SK-N-SH (cell line): Measurements from ENCODE around the gene CD163L1. TPM values are rescaled to one million over a fixed set of nuclear protein-coding genes. Genes with fewer than 3 reads are reported as not detected.

Source experiments
- CTCF ChIA-PET: fragments of 300-600, 350-600 bp; formaldehyde crosslinking; extraction: SDS; loops from one replicate; lab custom pipeline; 2021; lab: Yijun Ruan, JAX
- POLR2A ChIA-PET: fragments of 350-600 bp; sonication (Branson Sonifier 250); formaldehyde crosslinking; extraction: SDS; loops from one replicate; lab custom pipeline; 2020; ENCODE audit warnings: antibody characterized with exemption, inconsistent platforms; lab: Yijun Ruan, JAX
- DNase-seq: peaks from one replicate; pipeline ENCODE4 v3.0.0; 2012
- H2AFZ ChIP-seq: fragments of 200-600 bp; sonication (generic); 2 replicates; pipeline ENCODE4 v1.8.1; 2016; ENCODE audit warnings: antibody characterized with exemption, mild to moderate bottlenecking, low read depth
- H3F3A ChIP-seq: fragments of 200-600 bp; sonication (generic); replicated peaks from 2 replicates; pipeline ENCODE3; 2016; ENCODE audit warnings: antibody characterized with exemption, mild to moderate bottlenecking; ENCODE audit not compliant: insufficient read depth
- H3K27ac ChIP-seq, 2 experiments: fragments of 200-500 bp in 1 of 2; fragments of 200-600 bp in 1 of 2; sonication (Bioruptor generic) in 1 of 2; sonication (generic), shearing (Covaris generic) in 1 of 2; 2 replicates each; pipeline versions ENCODE4 v1.5.1 to v1.6.1; 2014 to 2016; ENCODE audit warnings: low read depth in 2 of 2, inconsistent platforms in 1 of 2, low read length in 1 of 2, mild to moderate bottlenecking in 1 of 2, mixed read lengths in 1 of 2
- H3K27me3 ChIP-seq: fragments of 200-600 bp; sonication (generic), shearing (Covaris generic); 2 replicates; pipeline ENCODE4 v1.6.1; 2016; ENCODE audit warnings: mixed run types; ENCODE audit not compliant: insufficient read depth
- H3K36me3 ChIP-seq, 2 experiments: fragments of 200-500 bp in 1 of 2; fragments of 200-600 bp in 1 of 2; sonication (Bioruptor generic) in 1 of 2; sonication (generic) in 1 of 2; replicated peaks in 1 of 2; 2 replicates each; pipeline versions ENCODE3 to v1.5.1; 2014 to 2016; ENCODE audit warnings: low read length in 1 of 2, mild to moderate bottlenecking in 1 of 2; ENCODE audit not compliant: insufficient read depth in 2 of 2, control insufficient read depth in 1 of 2
- H3K4me1 ChIP-seq, 2 experiments: fragments of 200-500 bp in 1 of 2; fragments of 200-600 bp in 1 of 2; sonication (Bioruptor generic) in 1 of 2; sonication (generic), shearing (Covaris generic) in 1 of 2; 2 replicates each; pipeline versions ENCODE4 v1.5.1 to v1.6.1; 2014 to 2016; ENCODE audit warnings: low read depth in 1 of 2, low read length in 1 of 2, mixed run types in 1 of 2; ENCODE audit not compliant: insufficient read depth in 2 of 2, control insufficient read depth in 1 of 2
- H3K4me2 ChIP-seq: fragments of 200-600 bp; sonication (generic), shearing (Covaris generic); 2 replicates; pipeline ENCODE4 v1.6.1; 2017; ENCODE audit warnings: mixed run types
- H3K4me3 ChIP-seq, 2 experiments: fragments of 200-500 bp in 1 of 2; fragments of 200-600 bp in 1 of 2; sonication (Bioruptor generic) in 1 of 2; sonication (generic), shearing (Covaris generic) in 1 of 2; 2 replicates each; pipeline versions ENCODE4 v1.5.1 to v1.8.1; 2014 to 2016; ENCODE audit warnings: low read depth in 2 of 2, inconsistent platforms in 1 of 2, low read length in 1 of 2, mild to moderate bottlenecking in 1 of 2, mixed read lengths in 1 of 2, moderate library complexity in 1 of 2
- H3K79me2 ChIP-seq: fragments of 200-600 bp; sonication (generic); 2 replicates; pipeline ENCODE4 v1.8.1; 2017; ENCODE audit warnings: mild to moderate bottlenecking; ENCODE audit not compliant: insufficient read depth
- H3K9ac ChIP-seq: fragments of 200-600 bp; sonication (generic); 2 replicates; pipeline ENCODE4 v1.6.1; 2017; ENCODE audit warnings: mixed run types
- H3K9me2 ChIP-seq: fragments of 200-600 bp; sonication (generic); 2 replicates; pipeline ENCODE4 v1.6.1; 2017; ENCODE audit warnings: mixed run types
- H3K9me3 ChIP-seq: fragments of 200-600 bp; sonication (generic); 2 replicates; pipeline ENCODE4 v1.6.1; 2017; ENCODE audit warnings: mixed run types, mild to moderate bottlenecking, moderate library complexity
- H4K20me1 ChIP-seq: fragments of 200-600 bp; sonication (generic); 2 replicates; pipeline ENCODE4 v1.6.1; 2017; ENCODE audit warnings: mild to moderate bottlenecking, mixed run types; ENCODE audit not compliant: insufficient read depth
- ELF1 ChIP-seq: IDR thresholded peaks from 2 replicates; pipeline ENCODE4 v1.4.0; 2012
- EZH2phosphoT487 ChIP-seq: fragments of 200-600 bp; sonication (generic); IDR thresholded peaks from 2 replicates; pipeline ENCODE4 v1.6.1; 2017; ENCODE audit warnings: low read depth, mixed run types, mild to moderate bottlenecking, antibody characterized with exemption, moderate library complexity, borderline replicate concordance
- FOSL2 ChIP-seq: IDR thresholded peaks from 2 replicates; pipeline ENCODE4 v1.4.0; 2012; ENCODE audit warnings: low read depth, mild to moderate bottlenecking, moderate library complexity, borderline replicate concordance
- FOXM1 ChIP-seq: IDR thresholded peaks from 2 replicates; pipeline ENCODE4 v1.4.0; 2012; ENCODE audit warnings: low read depth, mild to moderate bottlenecking
- GABPA ChIP-seq: IDR thresholded peaks from 2 replicates; pipeline ENCODE4 v1.4.0; 2012; ENCODE audit warnings: low read depth, mild to moderate bottlenecking
- GATA2 ChIP-seq: sonication (generic); formaldehyde crosslinking; IDR thresholded peaks from 2 replicates; pipeline ENCODE4 v1.5.0; 2020; ENCODE audit warnings: mild to moderate bottlenecking, missing genetic modification reagents
- JUND ChIP-seq: IDR thresholded peaks from 2 replicates; pipeline ENCODE4 v1.4.0; 2012
- MEF2A ChIP-seq: IDR thresholded peaks from 2 replicates; pipeline ENCODE4 v1.4.0; 2012; ENCODE audit warnings: low read depth, borderline replicate concordance
- POLR2AphosphoS5 ChIP-seq: IDR thresholded peaks from 2 replicates; pipeline ENCODE4 v1.6.1; 2012; ENCODE audit warnings: low read depth, low read length
- RAD21 ChIP-seq: IDR thresholded peaks from 2 replicates; pipeline ENCODE4 v1.6.1; 2012; ENCODE audit warnings: mild to moderate bottlenecking, low read length
- RXRA ChIP-seq: IDR thresholded peaks from 2 replicates; pipeline ENCODE4 v1.4.0; 2012; ENCODE audit warnings: low read depth, mild to moderate bottlenecking, borderline replicate concordance
- SMC3 ChIP-seq: IDR thresholded peaks from 2 replicates; pipeline ENCODE4 v1.6.1; 2012; ENCODE audit warnings: low read depth, low read length, improper control_type of control experiment
- YY1 ChIP-seq: IDR thresholded peaks from 2 replicates; pipeline ENCODE4 v1.4.0; 2012; ENCODE audit warnings: low read depth, mild to moderate bottlenecking
- WGBS: methylation state at CpG from one replicate; pipeline ENCODE4 v1.1.6; 2017; ENCODE audit warnings: low lambda C conversion rate; 5-methylcytosine and 5-hydroxymethylcytosine counted together
- polyA plus RNA-seq, 3 experiments: library from polyadenylated mRNA; depleted of rRNA; stranded (reverse); fragments of >200 nt; gene quantifications; 2 replicates each; pipeline ENCODE4 v1.2.3, GENCODE V29; 2012
- TF ChIP-seq, protein P1 (sequence below): fragments of 150-350 bp; IDR thresholded peaks from 2 replicates; pipeline ENCODE4 v1.6.1; 2017; ENCODE audit warnings: antibody characterized with exemption, low read length, low read depth, borderline replicate concordance
- TF ChIP-seq, protein P2 (sequence below): fragments of 150-350 bp; IDR thresholded peaks from 2 replicates; pipeline ENCODE4 v1.6.1; 2016; ENCODE audit warnings: mild to moderate bottlenecking, low read depth, low read length
- TF ChIP-seq, protein P3 (sequence below): IDR thresholded peaks from 2 replicates; pipeline ENCODE4; 2012
- TF ChIP-seq, protein P4 (sequence below): IDR thresholded peaks from 2 replicates; pipeline ENCODE4 v1.6.1; 2012; ENCODE audit warnings: mild to moderate bottlenecking, low read depth, low read length, moderate library complexity
- TF ChIP-seq, protein P5 (sequence below): IDR thresholded peaks from 2 replicates; pipeline ENCODE4 v1.4.0; 2012; ENCODE audit warnings: low read depth, borderline replicate concordance

Gene CD163L1
- polyA plus RNA-seq, 1 of the 3 experiments (the other 2 are of a cell fraction), result 0.25 TPM

DNA sequence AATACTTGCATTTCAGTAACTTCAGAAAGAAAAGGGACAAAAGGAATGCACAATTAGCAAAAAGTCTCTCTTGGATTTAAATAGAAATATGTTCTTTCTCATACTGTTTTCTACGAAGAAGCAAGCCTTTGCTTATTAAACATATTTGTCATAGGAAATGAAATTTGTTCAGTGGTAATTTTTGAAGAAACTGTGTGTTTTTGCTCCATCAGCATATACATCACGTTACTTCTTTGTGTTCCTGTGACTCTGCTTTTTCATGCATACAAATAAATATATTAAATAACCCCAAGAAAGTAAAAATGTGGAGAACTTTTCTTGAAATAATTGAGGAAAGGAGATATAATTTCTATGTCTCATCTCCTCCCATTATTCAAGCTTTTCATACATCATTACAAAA is 39.7 kb downstream of the CD163L1 start (continued):
- TF ChIP-seq MEF2A, result no peak
- no peak for TF ChIP-seq FOXM1
- no peak for TF ChIP-seq YY1
- TF ChIP-seq RXRA, result no peak
- TF ChIP-seq, protein P1, sequence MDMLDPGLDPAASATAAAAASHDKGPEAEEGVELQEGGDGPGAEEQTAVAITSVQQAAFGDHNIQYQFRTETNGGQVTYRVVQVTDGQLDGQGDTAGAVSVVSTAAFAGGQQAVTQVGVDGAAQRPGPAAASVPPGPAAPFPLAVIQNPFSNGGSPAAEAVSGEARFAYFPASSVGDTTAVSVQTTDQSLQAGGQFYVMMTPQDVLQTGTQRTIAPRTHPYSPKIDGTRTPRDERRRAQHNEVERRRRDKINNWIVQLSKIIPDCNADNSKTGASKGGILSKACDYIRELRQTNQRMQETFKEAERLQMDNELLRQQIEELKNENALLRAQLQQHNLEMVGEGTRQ, result no peak
- no peak for TF ChIP-seq EZH2phosphoT487
- no peak for TF ChIP-seq POLR2AphosphoS5
- TF ChIP-seq, all 33 proteins: peak for 0

DNA sequence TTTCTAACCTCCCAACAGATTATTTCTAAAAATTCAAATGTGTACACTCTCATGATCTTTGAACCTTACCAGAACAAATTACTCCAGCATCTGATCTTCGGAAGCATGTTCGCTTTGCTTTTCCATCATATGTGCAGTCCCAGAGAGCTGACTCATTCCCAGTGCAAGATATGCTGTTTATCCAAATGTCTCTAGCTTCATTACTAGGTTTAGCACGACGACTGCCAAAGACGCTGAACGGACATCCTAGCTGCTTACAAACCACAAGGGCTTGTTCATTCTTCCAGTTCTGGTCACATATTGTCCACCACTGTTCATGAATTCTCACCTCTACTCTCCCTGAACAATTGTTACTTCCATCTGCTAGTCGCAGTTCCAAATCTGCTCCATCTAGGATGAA is 40.5 kb downstream of the CD163L1 start:
- DNase-seq, result no peak
- Histone ChIP-seq H3K9me3 (no peaks in the 10 kb centered on the region), H3K79me2 (no peaks in the 10 kb centered on the region), H3K27me3 (no peaks in the 10 kb centered on the region), H3K4me1 (no peaks in the 10 kb centered on the region), H3K4me3 (no peak overlapping the region; a peak in 1 of 4 replicates), H4K20me1 (no peaks in the 10 kb centered on the region), H3K9me2 (no peaks in the 10 kb centered on the region), H3F3A (peaks cover 4% of the 10 kb centered on the region), H3K9ac (no peak overlapping the region), H3K27ac (no peak overlapping the region), H3K4me2 (peak overlapping the region; percentile 62; the same call in 1 of the 2 replicates), H3K36me3 (no peaks in the 10 kb centered on the region), H2AFZ (no peak overlapping the region)
- TF ChIP-seq, protein P2, sequence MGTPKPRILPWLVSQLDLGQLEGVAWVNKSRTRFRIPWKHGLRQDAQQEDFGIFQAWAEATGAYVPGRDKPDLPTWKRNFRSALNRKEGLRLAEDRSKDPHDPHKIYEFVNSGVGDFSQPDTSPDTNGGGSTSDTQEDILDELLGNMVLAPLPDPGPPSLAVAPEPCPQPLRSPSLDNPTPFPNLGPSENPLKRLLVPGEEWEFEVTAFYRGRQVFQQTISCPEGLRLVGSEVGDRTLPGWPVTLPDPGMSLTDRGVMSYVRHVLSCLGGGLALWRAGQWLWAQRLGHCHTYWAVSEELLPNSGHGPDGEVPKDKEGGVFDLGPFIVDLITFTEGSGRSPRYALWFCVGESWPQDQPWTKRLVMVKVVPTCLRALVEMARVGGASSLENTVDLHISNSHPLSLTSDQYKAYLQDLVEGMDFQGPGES, result no peak
- TF ChIP-seq GABPA (no peak), GATA2 (no peak), ELF1 (no peak), FOSL2 (no peak), JUND (no peak), RXRA (no peak), MEF2A (no peak), RAD21 (no peak), SMC3 (no peak), YY1 (no peak)
- TF ChIP-seq, protein P3, sequence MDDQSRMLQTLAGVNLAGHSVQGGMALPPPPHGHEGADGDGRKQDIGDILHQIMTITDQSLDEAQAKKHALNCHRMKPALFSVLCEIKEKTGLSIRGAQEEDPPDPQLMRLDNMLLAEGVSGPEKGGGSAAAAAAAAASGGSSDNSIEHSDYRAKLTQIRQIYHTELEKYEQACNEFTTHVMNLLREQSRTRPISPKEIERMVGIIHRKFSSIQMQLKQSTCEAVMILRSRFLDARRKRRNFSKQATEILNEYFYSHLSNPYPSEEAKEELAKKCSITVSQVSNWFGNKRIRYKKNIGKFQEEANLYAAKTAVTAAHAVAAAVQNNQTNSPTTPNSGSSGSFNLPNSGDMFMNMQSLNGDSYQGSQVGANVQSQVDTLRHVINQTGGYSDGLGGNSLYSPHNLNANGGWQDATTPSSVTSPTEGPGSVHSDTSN, result no peak
- TF ChIP-seq, protein P4, sequence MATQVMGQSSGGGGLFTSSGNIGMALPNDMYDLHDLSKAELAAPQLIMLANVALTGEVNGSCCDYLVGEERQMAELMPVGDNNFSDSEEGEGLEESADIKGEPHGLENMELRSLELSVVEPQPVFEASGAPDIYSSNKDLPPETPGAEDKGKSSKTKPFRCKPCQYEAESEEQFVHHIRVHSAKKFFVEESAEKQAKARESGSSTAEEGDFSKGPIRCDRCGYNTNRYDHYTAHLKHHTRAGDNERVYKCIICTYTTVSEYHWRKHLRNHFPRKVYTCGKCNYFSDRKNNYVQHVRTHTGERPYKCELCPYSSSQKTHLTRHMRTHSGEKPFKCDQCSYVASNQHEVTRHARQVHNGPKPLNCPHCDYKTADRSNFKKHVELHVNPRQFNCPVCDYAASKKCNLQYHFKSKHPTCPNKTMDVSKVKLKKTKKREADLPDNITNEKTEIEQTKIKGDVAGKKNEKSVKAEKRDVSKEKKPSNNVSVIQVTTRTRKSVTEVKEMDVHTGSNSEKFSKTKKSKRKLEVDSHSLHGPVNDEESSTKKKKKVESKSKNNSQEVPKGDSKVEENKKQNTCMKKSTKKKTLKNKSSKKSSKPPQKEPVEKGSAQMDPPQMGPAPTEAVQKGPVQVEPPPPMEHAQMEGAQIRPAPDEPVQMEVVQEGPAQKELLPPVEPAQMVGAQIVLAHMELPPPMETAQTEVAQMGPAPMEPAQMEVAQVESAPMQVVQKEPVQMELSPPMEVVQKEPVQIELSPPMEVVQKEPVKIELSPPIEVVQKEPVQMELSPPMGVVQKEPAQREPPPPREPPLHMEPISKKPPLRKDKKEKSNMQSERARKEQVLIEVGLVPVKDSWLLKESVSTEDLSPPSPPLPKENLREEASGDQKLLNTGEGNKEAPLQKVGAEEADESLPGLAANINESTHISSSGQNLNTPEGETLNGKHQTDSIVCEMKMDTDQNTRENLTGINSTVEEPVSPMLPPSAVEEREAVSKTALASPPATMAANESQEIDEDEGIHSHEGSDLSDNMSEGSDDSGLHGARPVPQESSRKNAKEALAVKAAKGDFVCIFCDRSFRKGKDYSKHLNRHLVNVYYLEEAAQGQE, result no peak
- TF ChIP-seq, protein P1, result no peak
- TF ChIP-seq, protein P5, sequence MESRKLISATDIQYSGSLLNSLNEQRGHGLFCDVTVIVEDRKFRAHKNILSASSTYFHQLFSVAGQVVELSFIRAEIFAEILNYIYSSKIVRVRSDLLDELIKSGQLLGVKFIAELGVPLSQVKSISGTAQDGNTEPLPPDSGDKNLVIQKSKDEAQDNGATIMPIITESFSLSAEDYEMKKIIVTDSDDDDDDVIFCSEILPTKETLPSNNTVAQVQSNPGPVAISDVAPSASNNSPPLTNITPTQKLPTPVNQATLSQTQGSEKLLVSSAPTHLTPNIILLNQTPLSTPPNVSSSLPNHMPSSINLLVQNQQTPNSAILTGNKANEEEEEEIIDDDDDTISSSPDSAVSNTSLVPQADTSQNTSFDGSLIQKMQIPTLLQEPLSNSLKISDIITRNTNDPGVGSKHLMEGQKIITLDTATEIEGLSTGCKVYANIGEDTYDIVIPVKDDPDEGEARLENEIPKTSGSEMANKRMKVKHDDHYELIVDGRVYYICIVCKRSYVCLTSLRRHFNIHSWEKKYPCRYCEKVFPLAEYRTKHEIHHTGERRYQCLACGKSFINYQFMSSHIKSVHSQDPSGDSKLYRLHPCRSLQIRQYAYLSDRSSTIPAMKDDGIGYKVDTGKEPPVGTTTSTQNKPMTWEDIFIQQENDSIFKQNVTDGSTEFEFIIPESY, result no peak
- 12% methylated on average over 7 of the region's 7 CpGs for WGBS
- ChIA-PET POLR2A (no interaction called here), CTCF (no interaction called here)
